T-helper 2 cell treated with Interferon-gamma antibody and Interleukin-4, amounts not matched to agents 100 ng/mL and 5 ng/mL, for 36 hours (primary cell): Measurements from ENCODE around the gene TMEM140. TPM values are rescaled to one million over a fixed set of nuclear protein-coding genes. Genes with fewer than 3 reads are reported as not detected.
"Not testable (repeated sequence)": the region's sequence is repeated elsewhere in the genome, so short reads cannot be mapped to it uniquely, and the experiment has no call there.

ENCODE experiments used
- intact Hi-C: fragments of 100-400 bp; cut with micrococcal nuclease; formaldehyde crosslinking; loops from one replicate; pipeline ENCODE4 v1.15.1; 2023
- total RNA-seq: library from RNA; stranded (reverse); gene quantifications from 2 replicates; pipeline ENCODE4 v1.2.3, GENCODE V29; 2022

TMEM140 gene
- 13.5 and 14.0 TPM in 2 replicates for total RNA-seq

- intact Hi-C loops = loop anchor here (1.0 to 5.0 kb wide), 10 partner anchors 12 to 831 kb away; partner anchors contain the start of genes AGBL3, AKR1B1, BPGM and CNOT4
Measured at GRCh38 chr7:135147899-135148721, at the start of gene TMEM140. Gene TMEM140 (plus strand): TSS chr7:135148072. CDS start chr7:135164442, 16,370 bp downstream.

- intact Hi-C loops = no loop called here
Measured at GRCh38 chr7:135098391-135098790, 49.5 kb upstream of the TMEM140 start.

- intact Hi-C loops = no loop called here
Measured at GRCh38 chr7:135100856-135101255, 47.0 kb upstream of the TMEM140 start.

- intact Hi-C loops = no loop called here
Measured at GRCh38 chr7:135102372-135102771, 45.5 kb upstream of the TMEM140 start.

GRCh38 chr7:135109562-135109961 is 38.3 kb upstream of the TMEM140 start:
- intact Hi-C loops = no loop called here

- intact Hi-C loops = no loop called here
Measured at GRCh38 chr7:135109976-135110375, 37.9 kb upstream of the TMEM140 start.

GRCh38 chr7:135111379-135111778 is 36.5 kb upstream of the TMEM140 start:
- intact Hi-C loops = no loop called here

- intact Hi-C loops = no loop called here
Measured at GRCh38 chr7:135114622-135115021, 33.2 kb upstream of the TMEM140 start.

- intact Hi-C loops = no loop called here
Measured at GRCh38 chr7:135117096-135117495, 30.8 kb upstream of the TMEM140 start.

- intact Hi-C loops = no loop called here
Measured at GRCh38 chr7:135121868-135122267, 26.0 kb upstream of the TMEM140 start.

- intact Hi-C loops = not testable (repeated sequence)
Measured at GRCh38 chr7:135124631-135125030, 23.2 kb upstream of the TMEM140 start.

- intact Hi-C loops = no loop called here
Measured at GRCh38 chr7:135128931-135129330, 18.9 kb upstream of the TMEM140 start.

- intact Hi-C loops = no loop called here
Measured at GRCh38 chr7:135129579-135129978, 18.3 kb upstream of the TMEM140 start.

GRCh38 chr7:135143885-135144668 is 3.8 kb upstream of the TMEM140 start:
- intact Hi-C loops = no loop called here

- intact Hi-C loops = loop anchor here (1.0 to 5.0 kb wide), 4 partner anchors 64 to 830 kb away; partner anchors contain the start of genes AKR1B1, CNOT4, MTPN and WDR91
Measured at GRCh38 chr7:135147341-135147898, 452 bp upstream of the TMEM140 start.

GRCh38 chr7:135150072-135150782 is 2.4 kb downstream of the TMEM140 start:
- intact Hi-C loops = no loop called here

GRCh38 chr7:135151132-135151531 is 3.3 kb downstream of the TMEM140 start:
- intact Hi-C loops = no loop called here

GRCh38 chr7:135151533-135151932 is 3.7 kb downstream of the TMEM140 start:
- intact Hi-C loops = no loop called here

- intact Hi-C loops = no loop called here
Measured at GRCh38 chr7:135152442-135152841, 4.6 kb downstream of the TMEM140 start.

GRCh38 chr7:135154734-135155133 is 6.9 kb downstream of the TMEM140 start:
- intact Hi-C loops = no loop called here

GRCh38 chr7:135156290-135156689 is 8.4 kb downstream of the TMEM140 start:
- intact Hi-C loops = no loop called here
